GM18505 (cell line): ENCODE data around the gene FBXL19.

ENCODE experiments used
- ATAC-seq: cut with Tn5 transposase; IDR thresholded peaks from one replicate; pipeline ENCODE4 v1.9.1; 2021; ENCODE audit not compliant: unreplicated experiment
- POLR2A ChIP-seq: IDR thresholded peaks from 4 replicates; pipeline ENCODE4 v1.6.1; 2011; ENCODE audit warnings: borderline replicate concordance; ENCODE audit not compliant: insufficient read depth, insufficient read length; ENCODE audit errors: extremely low read depth

Gene FBXL19

GRCh38 chr16:30924076-30924912 lies 922 bp downstream of the FBXL19 start:
- ATAC-seq, result no peak
- TF ChIP-seq POLR2A, result peak; percentile 38

DNA sequence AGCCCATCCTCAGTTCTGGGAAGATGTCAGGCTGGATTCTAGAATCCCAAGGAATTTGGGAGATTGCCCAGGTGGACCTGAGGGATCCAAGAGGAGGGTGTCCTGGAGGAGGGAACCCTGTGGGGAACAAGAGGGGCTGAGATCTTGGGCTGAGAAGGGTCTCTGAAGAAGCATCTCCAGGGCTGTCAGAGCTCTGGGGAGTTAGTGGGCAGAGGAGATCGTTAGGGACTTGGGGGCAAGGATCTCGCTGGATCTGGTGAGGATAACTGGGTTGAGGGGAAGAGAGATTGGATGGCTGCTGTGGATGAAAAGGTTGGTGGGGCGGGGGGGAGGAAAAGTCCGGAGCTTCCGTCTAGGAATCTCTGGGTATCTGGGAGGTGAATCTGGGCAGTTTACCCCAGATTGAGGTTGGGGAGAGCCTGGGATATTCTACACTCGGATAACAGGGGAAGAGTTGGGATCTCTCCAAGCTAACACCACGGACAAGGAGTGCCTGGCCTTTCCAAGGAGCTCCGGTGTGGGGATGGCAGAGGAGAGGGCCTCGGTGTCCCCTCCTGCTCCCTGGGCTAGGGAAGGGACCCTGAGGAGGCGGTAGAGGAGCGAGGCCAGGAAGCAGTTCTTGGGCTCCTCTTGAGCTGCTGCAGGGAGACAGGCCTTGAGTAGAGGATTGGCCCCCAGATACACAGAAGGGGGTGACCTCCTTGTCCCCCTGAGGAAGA lies 1.7 kb downstream of the FBXL19 start:
- TF ChIP-seq POLR2A, result no peak
- ATAC-seq, result no peak

- ATAC-seq, result no peak
- TF ChIP-seq POLR2A, result no peak
Measured at GRCh38 chr16:30925632-30925987, 2.2 kb downstream of the FBXL19 start.

DNA sequence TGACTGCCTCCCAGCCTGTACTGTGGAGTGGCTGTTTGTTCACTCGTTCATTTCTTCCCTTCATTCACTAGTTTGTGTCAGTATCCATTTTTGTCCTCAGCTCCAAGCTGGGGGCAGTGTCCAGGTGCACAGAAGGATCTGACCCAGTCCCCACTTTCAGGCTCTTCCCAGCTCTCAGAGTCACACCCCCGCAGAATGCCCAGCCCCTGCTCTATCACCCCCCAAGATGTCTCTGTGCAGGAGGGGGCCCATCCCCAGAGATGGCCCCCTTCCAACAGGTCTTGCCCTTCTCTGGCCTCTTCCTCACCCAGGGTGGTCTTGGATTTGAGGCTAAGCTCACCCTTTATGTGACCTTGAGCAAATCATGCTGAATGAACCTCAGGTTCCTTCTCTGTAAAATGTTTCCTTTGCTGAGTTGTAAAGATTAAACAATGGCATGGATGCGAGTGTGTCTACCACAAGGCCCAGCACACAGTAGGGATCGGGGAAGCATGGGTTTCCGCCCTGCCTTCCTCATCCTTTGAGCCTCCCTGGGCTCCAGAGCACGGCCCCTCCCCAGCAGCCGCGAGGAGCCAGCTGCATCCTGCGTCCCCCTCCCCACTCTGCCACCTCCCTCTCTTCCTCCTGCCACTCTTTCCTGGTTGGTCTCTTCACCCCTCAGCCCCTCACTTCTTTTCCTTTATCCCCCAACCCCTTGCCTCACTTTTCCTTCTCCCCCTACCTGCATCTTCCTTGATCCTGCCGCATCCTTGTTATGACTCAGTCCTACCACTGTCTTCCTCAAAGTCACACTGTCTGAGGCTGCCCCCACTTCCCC lies 2.8 kb downstream of the FBXL19 start:
- TF ChIP-seq POLR2A, result no peak

GRCh38 chr16:30926937-30927788 lies 3.8 kb downstream of the FBXL19 start:
- ATAC-seq, result no peak
- no peak for TF ChIP-seq POLR2A

More for the DNA sequence above, 2.8 kb downstream of the FBXL19 start:
- ATAC-seq, result no peak

- TF ChIP-seq POLR2A, result no peak
- no peak for ATAC-seq
Measured at GRCh38 chr16:30927789-30928378, 4.5 kb downstream of the FBXL19 start.

- ATAC-seq, result no peak
- TF ChIP-seq POLR2A, result no peak
Measured at GRCh38 chr16:30928390-30928789, 5.0 kb downstream of the FBXL19 start.

DNA sequence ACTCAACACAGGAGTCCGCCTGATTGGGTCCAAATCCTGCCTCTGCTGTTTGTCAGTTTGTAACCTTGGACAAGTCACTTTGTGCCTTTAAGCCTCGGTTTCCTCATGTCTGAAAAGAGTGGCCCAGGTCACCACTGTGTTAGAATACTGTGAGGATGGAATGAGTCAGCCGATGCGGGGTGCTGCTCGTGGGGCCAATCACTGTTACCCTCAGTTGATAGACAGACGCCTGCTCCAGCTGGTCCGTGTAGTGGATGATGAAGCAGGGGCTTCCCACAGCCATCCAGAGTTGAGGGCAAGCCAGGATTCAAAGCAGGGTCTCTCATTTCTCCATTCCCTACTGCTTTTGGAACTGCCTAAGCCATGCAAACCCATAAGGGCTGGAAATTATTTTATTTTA lies 5.8 kb downstream of the FBXL19 start:
- no peak for TF ChIP-seq POLR2A
- no peak for ATAC-seq

GRCh38 chr16:30930160-30930571 lies 6.8 kb downstream of the FBXL19 start:
- no peak for TF ChIP-seq POLR2A
- ATAC-seq, result no peak

DNA sequence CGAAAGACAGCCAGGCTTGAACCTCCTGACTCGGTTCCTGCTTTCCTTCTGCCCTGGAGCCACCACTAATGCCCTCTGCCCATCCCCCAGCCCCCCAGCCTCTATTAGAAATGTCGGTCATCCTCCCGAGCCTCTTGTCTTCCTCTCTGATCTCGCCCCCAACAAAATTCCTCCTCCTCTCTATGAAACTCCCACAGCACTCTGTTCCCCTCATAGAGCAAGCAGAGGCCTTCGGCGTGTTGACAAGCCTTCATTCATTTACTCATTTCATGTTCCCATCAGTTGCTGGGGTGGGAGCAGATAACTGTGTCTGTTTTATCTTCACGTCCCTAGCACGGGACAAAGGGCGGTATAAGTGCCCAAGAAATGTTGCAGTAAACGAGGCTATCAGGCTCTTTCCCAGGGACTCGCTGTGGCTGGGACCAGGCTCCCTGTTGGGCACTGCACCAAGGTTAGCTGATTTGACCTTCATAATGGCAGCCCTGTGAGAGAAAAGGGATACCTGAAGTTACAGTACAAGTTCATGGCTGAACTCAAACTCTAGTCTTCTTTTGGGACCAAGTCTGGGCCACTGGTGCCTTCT lies 7.8 kb downstream of the FBXL19 start:
- ATAC-seq, result no peak
- TF ChIP-seq POLR2A, result no peak

DNA sequence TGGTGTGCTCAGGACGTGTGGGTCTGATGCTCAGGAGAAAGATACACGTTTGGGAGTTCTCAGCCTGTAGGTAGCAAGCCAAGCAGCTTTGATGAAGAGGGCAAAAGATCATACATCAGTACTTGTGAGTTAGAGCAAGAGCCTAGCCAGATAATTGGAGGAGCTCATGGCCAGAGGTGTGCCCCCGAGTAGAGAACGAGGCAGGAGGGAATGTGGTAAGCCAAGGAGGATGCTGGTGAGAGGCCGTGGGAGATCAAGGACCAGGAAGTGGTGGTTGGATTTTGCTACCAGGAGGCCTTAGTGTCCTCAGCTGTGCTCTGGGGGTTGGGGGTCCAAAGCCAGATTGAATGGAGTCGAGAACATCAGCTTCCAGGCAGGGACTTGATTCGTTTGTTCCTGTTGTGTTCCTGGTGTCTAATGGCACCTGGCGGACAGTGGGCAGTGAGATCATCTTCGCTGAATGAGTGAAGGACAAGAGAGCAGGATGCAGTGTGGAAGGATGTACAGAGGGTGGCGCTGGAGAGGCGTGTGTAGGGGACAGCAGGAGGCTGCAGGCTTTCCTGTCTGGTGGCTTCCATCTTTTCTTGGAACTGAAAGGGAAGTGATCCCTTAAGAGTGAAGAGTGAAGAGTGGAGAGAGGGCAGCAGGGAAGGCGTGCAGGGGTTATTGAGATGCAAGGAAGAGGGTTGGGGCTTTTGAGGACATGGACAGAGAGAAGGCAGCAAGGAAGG lies 11.6 kb downstream of the FBXL19 start:
- ATAC-seq, result no peak
- no peak for TF ChIP-seq POLR2A
